AG04450 (cell line): ENCODE results near the gene CBX2. TPM values are rescaled to one million over a fixed set of nuclear protein-coding genes. Genes with fewer than 3 reads are reported as not detected.

Source experiments
- CTCF ChIA-PET: fragments of 300-600, 350-600 bp; formaldehyde crosslinking; extraction: SDS; loops from one replicate; lab custom pipeline; 2022; ENCODE audit warnings: antibody characterized with exemption, inconsistent platforms; lab: Charles Lee
- POLR2A ChIA-PET: fragments of 350-600 bp; formaldehyde crosslinking; extraction: SDS; loops from one replicate; lab custom pipeline; 2021; ENCODE audit warnings: antibody characterized with exemption, inconsistent platforms; lab: Yijun Ruan, JAX
- DNase-seq: peaks from one replicate; pipeline ENCODE4 v3.0.0-alpha.2; 2011; ENCODE audit warnings: low read depth, low spot score
- H3K27ac ChIP-seq: one replicate; pipeline ENCODE4 v1.5.1; 2012; ENCODE audit warnings: low read depth, low read length, control low read depth
- H3K27me3 ChIP-seq: one replicate; pipeline ENCODE4 v1.6.0; 2012; ENCODE audit warnings: low read length; ENCODE audit not compliant: control insufficient read depth, insufficient read depth
- H3K4me3 ChIP-seq: 2 replicates; pipeline ENCODE4 v1.5.1; 2011; ENCODE audit warnings: mild to moderate bottlenecking, low read depth, low read length, control low read depth
- H3K9me3 ChIP-seq: 2 replicates; pipeline ENCODE4 v1.5.1; 2012; ENCODE audit warnings: low read length; ENCODE audit not compliant: control insufficient read depth, insufficient read depth
- polyA plus RNA-seq: library from polyadenylated mRNA; depleted of rRNA; stranded (reverse); fragments of >200 nt; gene quantifications from 2 replicates; pipeline ENCODE4 v1.2.3, GENCODE V29; 2011
- TF ChIP-seq, protein P1 (sequence below): IDR thresholded peaks from 2 replicates; pipeline ENCODE4 v1.5.1; 2011; ENCODE audit warnings: low read depth, low read length, control low read depth, inconsistent platforms

The CBX2 gene
- polyA plus RNA-seq, 1 experiment, result 2.3 TPM

DNA sequence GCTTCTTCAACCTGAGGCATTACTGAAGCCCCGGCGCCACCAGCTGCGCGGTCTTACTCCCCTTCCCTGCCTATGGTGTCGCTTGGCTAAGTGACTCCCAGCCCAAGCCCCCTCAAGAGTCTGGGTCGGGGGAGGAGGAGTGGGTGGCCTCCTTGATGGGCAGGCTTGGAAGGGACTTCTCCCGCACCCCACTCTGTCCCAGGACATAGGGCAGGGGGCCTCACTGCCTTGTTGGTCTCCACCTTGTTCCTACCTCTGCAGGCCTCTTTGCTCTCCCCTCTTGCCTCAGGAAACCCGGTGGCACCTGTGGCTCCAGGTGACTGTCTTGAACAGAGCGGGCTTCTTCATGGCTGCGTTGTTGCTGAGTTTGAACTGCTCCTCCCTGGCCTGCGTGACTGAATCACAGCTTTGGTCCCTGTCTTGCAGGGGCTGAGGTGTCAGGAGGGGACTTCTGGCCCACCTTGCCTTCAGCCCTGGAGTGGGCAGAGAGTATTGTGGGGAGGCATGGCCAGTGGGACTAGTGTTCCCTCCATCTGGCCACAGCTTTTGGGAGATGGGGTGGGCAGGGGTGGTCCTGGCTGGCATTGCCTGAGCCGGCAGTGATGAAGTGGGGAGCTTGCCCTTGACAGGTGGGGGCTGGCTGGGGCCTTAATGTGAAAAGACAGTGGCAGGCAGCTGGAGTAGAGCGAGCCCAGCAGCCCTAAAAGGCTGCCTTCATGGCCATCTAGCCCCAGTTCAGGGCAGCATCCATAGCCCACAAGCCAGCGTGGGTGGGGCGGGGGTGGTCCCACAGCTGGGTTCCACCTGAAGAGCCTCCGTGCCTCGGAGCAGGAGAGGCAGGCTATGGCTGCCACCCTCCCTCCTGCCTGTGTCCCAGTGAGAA lies 7.3 kb downstream of the CBX2 start:
- no peak overlapping the region for H3K4me3 ChIP-seq
- peaks cover 30% of the 10 kb centered on the region for H3K27me3 ChIP-seq
- TF ChIP-seq, protein P1, sequence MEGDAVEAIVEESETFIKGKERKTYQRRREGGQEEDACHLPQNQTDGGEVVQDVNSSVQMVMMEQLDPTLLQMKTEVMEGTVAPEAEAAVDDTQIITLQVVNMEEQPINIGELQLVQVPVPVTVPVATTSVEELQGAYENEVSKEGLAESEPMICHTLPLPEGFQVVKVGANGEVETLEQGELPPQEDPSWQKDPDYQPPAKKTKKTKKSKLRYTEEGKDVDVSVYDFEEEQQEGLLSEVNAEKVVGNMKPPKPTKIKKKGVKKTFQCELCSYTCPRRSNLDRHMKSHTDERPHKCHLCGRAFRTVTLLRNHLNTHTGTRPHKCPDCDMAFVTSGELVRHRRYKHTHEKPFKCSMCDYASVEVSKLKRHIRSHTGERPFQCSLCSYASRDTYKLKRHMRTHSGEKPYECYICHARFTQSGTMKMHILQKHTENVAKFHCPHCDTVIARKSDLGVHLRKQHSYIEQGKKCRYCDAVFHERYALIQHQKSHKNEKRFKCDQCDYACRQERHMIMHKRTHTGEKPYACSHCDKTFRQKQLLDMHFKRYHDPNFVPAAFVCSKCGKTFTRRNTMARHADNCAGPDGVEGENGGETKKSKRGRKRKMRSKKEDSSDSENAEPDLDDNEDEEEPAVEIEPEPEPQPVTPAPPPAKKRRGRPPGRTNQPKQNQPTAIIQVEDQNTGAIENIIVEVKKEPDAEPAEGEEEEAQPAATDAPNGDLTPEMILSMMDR, result no peak
- H3K9me3 ChIP-seq, result peaks cover 3% of the 10 kb centered on the region; the same call in 1 of the 2 replicates
- H3K27ac ChIP-seq, result no peak overlapping the region
- DNase-seq, result no peak
- ChIA-PET CTCF (interaction anchor here (1.5 kb wide), 1 partner anchor 12 kb away, joined by 3 read pairs; the partner anchor contains the start of gene CBX8), POLR2A (no interaction called here)

DNA sequence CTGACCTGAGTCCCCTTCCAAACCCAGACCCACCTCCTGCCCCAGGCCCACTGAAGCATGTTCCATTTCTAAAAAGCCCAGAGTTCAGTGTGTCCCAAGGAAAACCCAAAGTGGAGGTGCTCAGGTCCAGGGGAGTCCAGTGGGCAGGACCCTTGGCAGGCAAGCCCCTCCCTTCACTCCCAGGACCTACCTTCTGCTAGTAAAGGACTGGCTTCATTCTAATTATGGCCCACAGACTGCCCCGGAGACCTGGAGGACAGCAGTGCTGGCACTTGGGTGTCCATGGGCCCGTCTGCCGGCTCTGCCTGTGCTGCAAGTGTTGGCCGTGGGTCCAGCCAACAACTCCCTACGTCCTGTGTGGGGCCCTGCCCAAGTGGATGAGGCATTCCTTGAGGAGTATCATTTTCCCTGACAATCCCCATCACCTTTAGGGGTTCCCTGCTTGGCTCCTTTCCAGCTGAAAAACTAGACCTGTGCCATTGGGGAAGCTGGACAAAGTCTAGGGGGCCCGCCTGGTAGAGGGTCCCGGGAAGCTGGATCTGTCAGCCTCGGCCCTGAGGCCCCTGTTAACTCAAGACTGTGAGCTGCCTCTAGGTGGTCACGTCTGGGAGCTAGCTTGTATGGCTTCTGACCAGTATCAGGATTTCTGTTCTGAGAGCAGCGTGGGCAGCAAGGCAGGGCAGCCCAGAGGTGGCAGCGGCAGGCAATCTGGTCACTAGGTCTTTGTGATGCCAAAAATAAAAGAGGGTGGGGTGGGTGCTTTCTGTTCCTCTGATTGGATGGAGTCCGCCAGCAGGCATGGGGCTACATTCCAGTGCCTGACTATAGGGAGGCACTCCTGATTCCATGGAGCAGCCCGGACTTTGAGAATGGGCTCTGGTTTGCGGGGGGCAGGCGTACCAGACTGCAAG lies 8.2 kb downstream of the CBX2 start:
- peaks cover 10% of the 10 kb centered on the region; the same call in 1 of the 2 replicates for H3K9me3 ChIP-seq
- H3K27ac ChIP-seq, result no peak overlapping the region
- TF ChIP-seq, protein P1, result no peak
- H3K4me3 ChIP-seq, result no peak overlapping the region
- peaks cover 39% of the 10 kb centered on the region for H3K27me3 ChIP-seq
- ChIA-PET POLR2A (interaction anchor here (0.6 kb wide), 1 partner anchor 8 kb away, joined by 3 read pairs; no protein-coding TSS in a partner anchor), CTCF (interaction anchor here (1.4 to 1.5 kb wide), 2 partner anchors 8 to 11 kb away, joined by 3 read pairs; partner anchors contain the start of gene CBX8)
- no peak for DNase-seq

DNA sequence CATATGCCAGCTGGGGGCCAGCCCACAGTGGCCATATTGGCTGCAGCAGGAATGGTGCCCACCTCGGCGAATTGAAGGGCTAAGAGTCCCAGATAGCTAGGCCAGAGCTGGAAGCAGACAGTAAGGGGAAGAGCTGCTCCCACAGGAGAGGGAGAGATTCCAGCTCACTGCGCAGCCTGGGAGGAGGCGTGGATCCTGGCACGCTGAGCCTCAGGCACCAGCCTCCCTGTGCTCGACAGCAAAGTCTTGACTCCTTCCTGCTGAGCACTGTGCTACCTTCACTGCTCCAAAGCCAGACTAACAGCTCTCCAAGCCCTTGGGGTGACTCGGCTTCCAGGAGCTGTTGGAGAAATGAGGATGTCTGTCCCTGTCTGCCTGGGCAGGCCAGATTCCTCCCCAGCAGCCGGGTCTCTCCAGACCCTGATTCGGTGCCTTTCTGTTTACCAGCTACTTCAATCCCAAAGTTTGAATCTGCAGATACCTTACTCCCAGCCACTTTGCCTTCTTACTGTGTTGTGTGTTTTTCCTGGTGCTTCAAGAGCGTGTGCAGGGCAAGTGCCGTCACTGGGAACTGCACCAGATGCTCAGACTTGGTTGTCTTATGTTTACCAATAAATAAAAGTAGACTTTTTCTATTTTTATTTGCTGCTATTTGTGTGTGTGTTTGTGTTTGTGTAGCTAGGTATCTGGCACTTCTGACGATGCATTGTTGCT lies 9.1 kb downstream of the CBX2 start:
- H3K27ac ChIP-seq, result no peak overlapping the region
- H3K9me3 ChIP-seq, result peaks cover 10% of the 10 kb centered on the region; the same call in 1 of the 2 replicates
- H3K4me3 ChIP-seq, result no peak overlapping the region
- no peak for DNase-seq
- H3K27me3 ChIP-seq, result peaks cover 48% of the 10 kb centered on the region
- POLR2A ChIA-PET, result interaction anchor here (0.6 kb wide), 1 partner anchor 7 kb away, joined by 3 read pairs; no protein-coding TSS in a partner anchor
- CTCF ChIA-PET, result interaction anchor here (0.5 to 1.5 kb wide), 4 partner anchors 9 to 130 kb away, joined by 3 to 8 read pairs (median 3); partner anchors contain the start of gene CBX8
- TF ChIP-seq, protein P1, result no peak

DNA sequence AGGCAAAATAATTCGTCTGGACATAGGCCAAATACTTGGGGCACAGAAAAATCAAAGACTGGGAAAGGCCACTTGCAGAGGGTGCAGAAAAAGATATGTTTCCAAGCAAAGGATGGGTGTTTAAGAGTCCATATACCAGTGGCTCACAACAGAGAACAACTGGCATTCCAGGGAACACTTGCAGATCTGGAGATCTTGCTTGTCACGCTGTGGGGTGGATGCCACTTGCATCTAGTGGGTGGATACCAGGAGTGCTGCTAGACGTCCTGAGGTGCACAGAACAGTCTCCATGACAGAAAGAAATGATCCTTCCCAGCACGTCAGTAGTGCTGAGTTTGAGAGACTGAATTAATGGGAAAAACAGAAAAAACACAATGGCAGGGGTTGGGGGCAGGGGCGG lies 10.5 kb downstream of the CBX2 start:
- H3K4me3 ChIP-seq, result no peak overlapping the region
- ChIA-PET CTCF (interaction anchor here (0.8 to 1.6 kb wide), 5 partner anchors 11 to 131 kb away, joined by 3 to 6 read pairs (median 5); no protein-coding TSS in a partner anchor), POLR2A (no interaction called here)
- no peak overlapping the region for H3K27ac ChIP-seq
- TF ChIP-seq, protein P1, result no peak
- DNase-seq, result no peak
- H3K9me3 ChIP-seq, result peaks cover 10% of the 10 kb centered on the region; the same call in 1 of the 2 replicates
- peaks cover 49% of the 10 kb centered on the region for H3K27me3 ChIP-seq
